DLD1 (cell line): ENCODE results near the gene PLCL1.

Experiments used
- in situ Hi-C: cut with HindIII; loops from 2 replicates; pipeline ENCODE4 v1.10.0; 2017; ENCODE audit warnings: low sequenced_read_pairs

PLCL1 gene

GRCh38 chr2:197884252-197884651, 79.9 kb downstream of the PLCL1 start:
- in situ Hi-C loops = no loop called here

- in situ Hi-C loops = no loop called here
These were observed 80.7 kb downstream of the PLCL1 start for GRCh38 chr2:197885126-197885525.

- in situ Hi-C loops = no loop called here
These were observed 81.2 kb downstream of the PLCL1 start for GRCh38 chr2:197885587-197885986.

DNA sequence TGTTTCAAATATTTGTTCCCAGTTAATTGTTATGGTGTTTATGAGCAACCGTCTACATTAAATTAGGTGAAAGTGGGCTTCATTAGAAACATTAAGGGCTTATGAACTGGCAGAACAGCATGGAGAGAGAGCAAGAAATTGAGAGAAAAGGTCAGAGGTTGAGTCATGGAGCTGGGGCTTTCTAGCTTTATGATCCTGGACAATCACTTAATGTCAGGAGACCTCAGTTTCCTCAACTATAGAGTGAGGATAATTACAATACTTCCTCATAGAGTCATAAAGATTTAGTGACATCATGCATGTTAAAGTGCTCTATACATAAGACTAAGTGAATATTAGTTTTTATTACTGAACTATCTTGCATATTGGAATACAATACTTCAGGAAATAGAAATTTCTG, 83.9 kb downstream of the PLCL1 start:
- in situ Hi-C loops = no loop called here

- in situ Hi-C loops = no loop called here
These were observed 84.6 kb downstream of the PLCL1 start for GRCh38 chr2:197889041-197889440.

- in situ Hi-C loops = no loop called here
These were observed 85.8 kb downstream of the PLCL1 start for GRCh38 chr2:197890168-197890567.

DNA sequence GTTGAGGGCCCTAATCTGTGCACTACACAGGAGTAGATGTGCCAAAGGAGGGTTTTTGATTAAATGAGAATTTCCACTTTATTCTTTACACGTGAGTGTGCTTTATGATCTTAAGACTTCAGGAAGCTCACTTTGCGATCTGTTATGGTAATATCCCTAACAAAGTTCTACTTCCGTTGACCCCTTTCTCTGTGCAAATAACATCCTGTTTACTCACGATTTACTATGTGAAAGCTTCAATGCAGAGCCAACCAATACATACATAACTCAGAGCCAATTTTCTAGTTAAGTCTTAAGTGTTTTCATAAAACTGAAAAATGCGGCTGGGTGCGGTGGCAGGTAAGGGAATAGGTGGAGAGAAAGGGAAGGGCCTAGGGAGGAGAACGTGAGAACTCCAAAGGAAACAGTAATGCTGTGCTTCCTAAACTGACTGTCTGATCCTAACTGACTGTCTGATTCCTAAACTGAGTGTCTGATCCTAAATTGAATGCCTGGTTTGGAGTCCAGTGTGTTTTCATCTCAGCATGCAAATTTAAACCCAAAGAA, 87.6 kb downstream of the PLCL1 start:
- in situ Hi-C loops = no loop called here

DNA sequence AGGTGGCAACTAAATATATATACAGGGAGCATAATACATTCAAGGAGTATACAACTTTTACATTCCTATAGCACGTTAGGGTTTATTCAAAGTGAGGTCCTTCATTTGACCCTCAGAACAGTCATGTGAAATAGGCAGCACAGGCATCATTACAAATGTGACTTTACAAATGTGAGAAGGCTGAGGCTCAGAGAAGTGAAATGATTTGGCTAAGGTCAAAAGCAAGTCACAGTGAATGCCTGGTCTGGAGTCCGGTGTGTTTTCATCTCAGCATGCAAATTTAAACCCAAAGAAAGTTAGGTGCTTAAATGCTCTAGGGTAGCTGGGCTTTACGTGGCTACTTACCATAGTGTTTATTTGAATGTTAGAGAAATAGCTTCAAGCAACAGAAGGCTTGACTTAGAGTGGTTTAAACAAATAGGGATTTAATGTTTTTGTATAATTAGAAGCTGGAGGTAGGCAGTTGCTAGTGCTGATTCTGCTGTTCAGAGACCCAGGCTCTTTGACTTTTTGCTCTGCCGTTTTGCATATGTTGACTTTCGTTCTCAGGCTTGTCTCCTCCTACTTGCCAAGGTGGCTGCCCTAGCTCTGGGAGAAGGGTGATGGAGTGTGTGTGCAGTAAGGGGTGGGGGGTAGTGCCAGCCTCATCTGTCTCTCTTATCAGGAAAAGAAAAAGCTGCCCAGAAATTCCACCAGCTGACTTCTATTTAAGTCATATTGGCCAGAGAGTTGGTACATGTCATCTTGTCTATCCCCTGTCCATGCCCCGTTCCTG, 89.2 kb downstream of the PLCL1 start:
- in situ Hi-C loops = no loop called here

DNA sequence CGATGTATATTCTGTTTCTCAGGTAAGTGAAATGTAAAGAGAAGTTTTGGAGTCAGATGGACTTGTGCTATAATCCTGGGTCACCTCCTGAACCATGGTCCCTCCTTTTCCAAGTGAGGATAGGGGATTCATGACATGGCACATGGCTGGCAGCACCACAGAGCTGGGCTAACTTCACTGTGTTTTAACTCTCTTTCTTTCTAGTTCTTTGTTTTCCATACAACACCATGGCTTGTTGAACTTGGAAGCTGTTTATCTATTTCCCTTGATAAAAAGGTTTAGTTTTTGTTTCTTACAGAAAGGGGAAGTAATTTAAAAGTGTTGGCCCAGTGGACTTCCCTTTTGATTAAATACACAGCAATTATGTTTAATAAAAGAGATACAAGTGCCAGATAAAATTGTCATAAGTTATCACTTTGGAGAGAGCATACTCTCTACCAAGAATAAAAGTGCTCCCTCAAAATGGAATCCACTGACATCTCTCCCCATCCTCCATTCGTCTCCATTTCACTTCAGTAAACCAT, 90.4 kb downstream of the PLCL1 start:
- in situ Hi-C loops = no loop called here

GRCh38 chr2:197897960-197898678, 93.7 kb downstream of the PLCL1 start:
- in situ Hi-C loops = no loop called here

DNA sequence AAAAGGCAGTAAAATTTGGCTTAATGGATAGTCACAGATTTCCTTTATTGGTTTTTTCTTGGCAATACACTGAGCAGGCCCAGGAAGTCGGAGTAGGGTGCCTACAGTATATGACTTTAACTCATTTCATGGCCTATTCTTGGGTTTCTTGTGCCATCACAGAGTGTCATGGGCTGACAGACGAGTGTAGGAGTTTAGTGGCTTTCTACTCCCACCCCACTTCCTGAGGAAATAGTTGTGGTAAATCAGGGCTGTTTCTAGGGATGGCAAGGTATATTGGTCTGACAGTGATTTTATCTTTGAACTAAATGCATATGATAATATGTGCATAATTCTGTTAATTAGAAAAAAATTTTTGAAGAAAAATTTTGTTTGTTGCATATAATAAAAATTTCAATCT, 100.1 kb downstream of the PLCL1 start:
- in situ Hi-C loops = no loop called here

DNA sequence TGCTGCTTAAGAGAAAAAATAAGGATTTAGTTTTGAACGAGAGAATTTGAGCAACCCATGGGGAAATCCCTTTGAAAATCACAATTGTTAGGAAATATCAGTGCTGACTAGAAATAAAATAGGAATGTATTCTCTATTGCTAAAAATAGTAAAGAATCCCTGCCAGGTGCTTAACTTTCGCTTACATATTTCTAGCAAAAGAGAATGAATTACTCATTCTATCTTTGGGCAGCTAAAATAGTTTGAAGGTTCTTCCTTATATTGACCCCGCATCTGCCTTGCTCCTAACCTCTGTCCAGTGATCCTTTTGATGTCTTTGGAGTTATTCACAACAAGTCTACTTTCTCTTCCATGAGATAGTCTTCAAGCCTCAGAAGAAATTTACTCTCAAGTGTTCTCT, 103.8 kb downstream of the PLCL1 start:
- in situ Hi-C loops = no loop called here

GRCh38 chr2:197908990-197909776, 104.8 kb downstream of the PLCL1 start:
- in situ Hi-C loops = no loop called here

GRCh38 chr2:197911667-197912066, 107.3 kb downstream of the PLCL1 start:
- in situ Hi-C loops = no loop called here

GRCh38 chr2:197913084-197913483, 108.7 kb downstream of the PLCL1 start:
- in situ Hi-C loops = no loop called here

DNA sequence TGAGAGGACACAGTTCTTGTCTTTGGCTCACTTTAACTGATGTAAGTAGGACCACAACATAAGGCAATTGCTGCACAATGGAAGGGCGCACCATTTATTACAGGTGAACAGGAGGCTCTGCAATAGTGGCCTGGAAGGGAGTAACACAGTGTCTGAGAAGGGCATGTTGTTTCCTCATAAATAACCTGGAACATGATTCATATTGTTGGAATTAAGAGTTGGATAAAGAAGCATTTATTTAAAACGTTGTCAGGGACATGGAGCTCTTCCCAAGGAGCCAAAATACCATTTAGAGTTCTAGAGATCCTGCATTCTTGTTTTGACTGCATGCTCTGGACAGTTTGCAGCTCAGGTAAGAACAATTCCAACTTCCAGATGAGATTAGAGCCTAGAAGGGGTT, 110.4 kb downstream of the PLCL1 start:
- in situ Hi-C loops = no loop called here

DNA sequence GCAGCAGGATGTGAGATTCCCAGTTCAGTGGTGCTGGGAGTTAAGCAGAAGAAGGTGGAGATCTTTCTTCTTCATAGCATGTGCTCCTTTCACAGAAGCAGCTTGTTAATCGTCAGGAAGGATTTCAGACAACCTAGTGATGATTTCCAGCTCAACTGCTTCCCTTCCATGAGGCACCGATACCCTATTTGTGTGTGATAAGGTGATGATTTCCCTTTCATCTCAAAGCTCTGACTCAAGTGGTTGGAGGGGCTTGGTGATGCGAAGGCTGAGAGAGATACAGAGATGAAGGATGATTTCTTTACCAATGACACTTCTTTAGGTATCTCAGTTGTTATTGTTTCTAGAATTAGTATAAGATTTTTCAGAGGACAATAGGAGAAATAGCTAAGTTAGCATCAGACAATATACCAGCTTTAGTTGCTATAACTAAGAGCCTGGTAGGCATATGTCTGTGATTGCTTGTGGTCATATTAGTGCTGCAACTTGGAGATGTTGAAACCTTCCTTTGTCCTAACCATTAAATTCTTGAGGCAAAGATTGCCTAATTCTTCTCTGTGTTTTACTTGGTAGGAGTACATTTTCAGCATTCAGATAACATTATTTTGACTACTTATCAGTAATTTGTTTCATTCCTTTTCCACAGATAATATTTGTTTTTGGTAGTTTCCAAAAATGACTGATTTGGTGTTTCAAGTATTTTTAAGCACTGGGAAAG, 111.3 kb downstream of the PLCL1 start:
- in situ Hi-C loops = no loop called here

DNA sequence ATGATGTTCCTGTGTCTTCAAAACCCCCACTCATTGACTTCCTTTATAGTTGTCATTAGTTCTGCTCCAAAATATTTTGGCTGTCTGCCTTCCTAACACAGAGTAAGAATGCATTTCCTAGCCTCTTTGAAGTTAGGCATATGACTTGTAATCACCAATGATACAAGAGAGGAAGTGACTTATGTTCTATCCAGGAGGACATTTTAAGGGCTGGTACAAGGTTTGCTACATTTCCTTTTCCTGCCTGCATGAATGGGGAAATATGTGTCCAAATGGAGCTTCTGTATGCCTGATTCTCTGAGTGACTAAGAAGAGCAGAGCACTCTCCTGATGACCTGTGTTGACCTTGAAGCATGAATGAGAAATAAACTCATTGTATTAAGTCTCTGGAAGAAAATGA, 115.1 kb downstream of the PLCL1 start:
- in situ Hi-C loops = no loop called here

- in situ Hi-C loops = no loop called here
These were observed 115.7 kb downstream of the PLCL1 start for GRCh38 chr2:197920088-197920487.

DNA sequence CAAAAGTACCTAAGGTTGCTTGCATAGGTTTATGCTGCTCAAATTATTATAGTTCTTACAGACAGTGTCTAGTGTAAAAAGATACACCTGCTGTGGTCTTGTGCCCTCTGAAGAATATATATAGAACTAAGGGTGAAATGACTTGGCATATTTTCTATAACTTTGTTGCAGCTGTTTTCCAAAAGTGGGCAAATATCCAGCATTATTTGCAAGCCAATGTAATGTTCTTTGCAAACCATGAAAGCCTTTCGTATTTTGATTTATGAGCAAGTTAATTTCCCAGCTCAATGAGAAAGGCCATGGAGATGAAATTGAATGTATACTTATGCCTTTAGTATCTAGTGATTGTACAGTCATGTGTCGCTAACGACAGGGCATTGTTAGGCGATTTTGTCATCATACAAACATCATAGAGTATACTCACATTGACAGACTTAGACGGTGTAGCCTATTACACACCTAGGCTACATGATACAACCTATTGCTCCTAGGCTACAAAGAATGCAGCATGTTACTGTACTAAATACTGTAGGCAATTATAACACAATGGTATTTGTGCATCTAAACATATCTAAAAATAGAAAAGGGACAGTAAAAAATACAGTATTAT, 116.3 kb downstream of the PLCL1 start:
- in situ Hi-C loops = no loop called here
